ENCODE results near the gene SPIN3.
A peak's percentile ranks its signal among the peaks of the same experiment; 100 is the strongest.
"Not testable (repeated sequence)": the region's sequence is repeated elsewhere in the genome, so short reads cannot be mapped to it uniquely, and the experiment has no call there.

The SPIN3 gene

GRCh38 chrX:56995271-56995994, at the start of gene SPIN3:
Gene SPIN3 (minus strand): TSS chrX:56995541. CDS start chrX:56994947, 594 bp downstream.
- peak; percentile 62 for DNase-seq (ENCODE audit: low spot score)

GRCh38 chrX:57044245-57044644, 48.9 kb upstream of the SPIN3 start:
- DNase-seq (ENCODE audit: low spot score): no peak

GRCh38 chrX:57037265-57037664, 41.9 kb upstream of the SPIN3 start:
- not testable (repeated sequence) for DNase-seq (ENCODE audit: low spot score)

GRCh38 chrX:56994375-56995270, 718 bp downstream of the SPIN3 start:
- no peak for DNase-seq (ENCODE audit: low spot score)

GRCh38 chrX:56987741-56988140, 7.6 kb downstream of the SPIN3 start:
- no peak for DNase-seq (ENCODE audit: low spot score)

- DNase-seq (ENCODE audit: low spot score): no peak
Observed at GRCh38 chrX:56986138-56986537, 9.2 kb downstream of the SPIN3 start.

GRCh38 chrX:56978172-56978571, 17.2 kb downstream of the SPIN3 start:
- DNase-seq (ENCODE audit: low spot score): peak; percentile 63

GRCh38 chrX:56975611-56976010, 19.7 kb downstream of the SPIN3 start:
- no peak for DNase-seq (ENCODE audit: low spot score)

GRCh38 chrX:56974408-56974807, 20.9 kb downstream of the SPIN3 start:
- no peak for DNase-seq (ENCODE audit: low spot score)

- DNase-seq (ENCODE audit: low spot score): no peak
Observed at GRCh38 chrX:56969559-56969958, 25.8 kb downstream of the SPIN3 start.

GRCh38 chrX:56968980-56969379, 26.4 kb downstream of the SPIN3 start:
- no peak for DNase-seq (ENCODE audit: low spot score)

- no peak for DNase-seq (ENCODE audit: low spot score)
Observed at GRCh38 chrX:56963377-56963776, 32.0 kb downstream of the SPIN3 start.

GRCh38 chrX:56947699-56948098, 47.6 kb downstream of the SPIN3 start:
- no peak for DNase-seq (ENCODE audit: low spot score)

GRCh38 chrX:56946201-56946600, 49.1 kb downstream of the SPIN3 start:
- not testable (repeated sequence) for DNase-seq (ENCODE audit: low spot score)

GRCh38 chrX:56945226-56945625, 50.1 kb downstream of the SPIN3 start:
- not testable (repeated sequence) for DNase-seq (ENCODE audit: low spot score)

GRCh38 chrX:56943264-56943663, 52.1 kb downstream of the SPIN3 start:
- DNase-seq (ENCODE audit: low spot score): no peak
